SU-DHL-6 (cell line): ENCODE results near the gene DMD.

ENCODE experiments used
- CTCF ChIP-seq: fragments of 200-600 bp; sonication (generic); IDR thresholded peaks from one replicate; pipeline ENCODE4 v1.5.1; 2017; ENCODE audit warnings: antibody characterized with exemption, mild to moderate bottlenecking, low read length, moderate library complexity; ENCODE audit not compliant: insufficient read depth, poor library complexity, severe bottlenecking
- EZH2phosphoT487 ChIP-seq: fragments of 200-600 bp; sonication (generic), shearing (Covaris generic); conservative IDR thresholded peaks from 2 replicates; pipeline ENCODE4 v1.6.1; 2018; ENCODE audit warnings: mild to moderate bottlenecking, antibody characterized with exemption, low read length, moderate library complexity, mixed read lengths

DNA sequence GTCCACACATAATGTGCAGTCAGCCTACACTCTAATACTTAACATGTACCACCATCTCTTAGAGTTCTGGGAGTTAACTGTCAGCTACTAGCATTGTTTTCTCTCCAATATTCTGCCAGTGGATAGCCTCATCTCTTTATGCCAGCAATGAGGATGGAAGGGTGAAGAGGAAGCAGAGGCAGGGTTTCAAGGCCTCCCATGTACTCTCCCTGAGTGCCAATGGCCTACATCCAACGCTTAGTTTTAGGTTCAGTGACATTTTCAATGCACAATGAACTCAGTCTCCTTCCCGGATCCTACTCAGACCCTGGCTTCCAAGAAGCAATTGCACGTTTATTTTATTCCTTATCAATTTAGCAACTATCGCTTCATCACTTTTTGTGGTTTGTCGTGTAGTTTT lies 686.1 kb downstream of the DMD start:
- TF ChIP-seq CTCF (no peak), EZH2phosphoT487 (no peak)
